Measurements from ENCODE around the gene KLC3.

KLC3 gene

GRCh38 chr19:45340232-45340898 lies at the start of gene KLC3:
KLC3 (plus strand) TSS chr19:45340750; CDS start chr19:45345542, 4,792 bp downstream.
- Histone ChIP-seq H3K9me3 (ENCODE audit: control insufficient read depth, low read depth, low read length) (no peaks in the 10 kb centered on the region), H3K4me3 (ENCODE audit: low read length) (peak within 1 kb of the TSS; percentile 56), H3K27me3 (ENCODE audit: control insufficient read depth, insufficient read depth, low read length) (peaks cover 32% of the 10 kb centered on the region), H3K9ac (ENCODE audit: low read length) (no peak within 1 kb of the TSS), H3K4me1 (ENCODE audit: control insufficient read depth, low read depth, low read length) (no peaks in the 10 kb centered on the region), H3K27ac (ENCODE audit: low read length) (no peak within 1 kb of the TSS), H3K36me3 (ENCODE audit: control insufficient read depth, low read depth, low read length) (no peaks in the 10 kb centered on the region)

DNA sequence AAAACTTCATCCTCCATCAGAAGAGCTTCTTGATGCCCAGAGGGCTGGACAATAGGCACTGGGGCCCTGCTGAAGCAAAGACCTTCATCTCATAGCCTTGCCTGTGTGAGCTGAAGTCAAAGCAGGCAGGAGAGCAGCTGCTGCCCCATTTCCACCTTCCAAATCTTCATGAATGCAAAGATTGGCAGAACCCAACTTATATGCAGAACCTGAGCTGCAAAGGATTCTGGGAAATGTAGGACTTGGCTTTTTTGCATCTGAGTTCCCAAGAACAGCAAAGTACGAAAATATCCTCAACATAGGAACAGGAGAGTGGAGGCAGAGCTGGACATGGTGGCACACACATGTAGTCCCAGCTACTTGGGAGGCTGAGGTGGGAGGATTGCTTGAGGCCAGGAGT lies 48.7 kb upstream of the KLC3 start:
- H3K4me3 ChIP-seq (ENCODE audit: low read length), result no peak overlapping the region
- H3K36me3 ChIP-seq (ENCODE audit: control insufficient read depth, low read depth, low read length), result peaks cover 5% of the 10 kb centered on the region
- H3K9me3 ChIP-seq (ENCODE audit: control insufficient read depth, low read depth, low read length), result no peaks in the 10 kb centered on the region
- no peaks in the 10 kb centered on the region for H3K27me3 ChIP-seq (ENCODE audit: control insufficient read depth, insufficient read depth, low read length)
- H3K9ac ChIP-seq (ENCODE audit: low read length), result no peak overlapping the region
- H3K4me1 ChIP-seq (ENCODE audit: control insufficient read depth, low read depth, low read length), result no peaks in the 10 kb centered on the region
- no peak overlapping the region for H3K27ac ChIP-seq (ENCODE audit: low read length)

GRCh38 chr19:45293682-45294081 lies 46.9 kb upstream of the KLC3 start:
- no peaks in the 10 kb centered on the region for H3K4me1 ChIP-seq (ENCODE audit: control insufficient read depth, low read depth, low read length)
- H3K27ac ChIP-seq (ENCODE audit: low read length), result no peak overlapping the region
- H3K36me3 ChIP-seq (ENCODE audit: control insufficient read depth, low read depth, low read length), result no peaks in the 10 kb centered on the region
- no peaks in the 10 kb centered on the region for H3K9me3 ChIP-seq (ENCODE audit: control insufficient read depth, low read depth, low read length)
- H3K4me3 ChIP-seq (ENCODE audit: low read length), result no peak overlapping the region
- H3K27me3 ChIP-seq (ENCODE audit: control insufficient read depth, insufficient read depth, low read length), result no peaks in the 10 kb centered on the region
- no peak overlapping the region for H3K9ac ChIP-seq (ENCODE audit: low read length)

GRCh38 chr19:45294291-45295029 lies 46.1 kb upstream of the KLC3 start:
- Histone ChIP-seq H3K9ac (ENCODE audit: low read length) (no peak overlapping the region), H3K4me3 (ENCODE audit: low read length) (no peak overlapping the region), H3K27me3 (ENCODE audit: control insufficient read depth, insufficient read depth, low read length) (no peaks in the 10 kb centered on the region), H3K36me3 (ENCODE audit: control insufficient read depth, low read depth, low read length) (no peaks in the 10 kb centered on the region), H3K27ac (ENCODE audit: low read length) (no peak overlapping the region), H3K4me1 (ENCODE audit: control insufficient read depth, low read depth, low read length) (no peaks in the 10 kb centered on the region), H3K9me3 (ENCODE audit: control insufficient read depth, low read depth, low read length) (no peaks in the 10 kb centered on the region)

DNA sequence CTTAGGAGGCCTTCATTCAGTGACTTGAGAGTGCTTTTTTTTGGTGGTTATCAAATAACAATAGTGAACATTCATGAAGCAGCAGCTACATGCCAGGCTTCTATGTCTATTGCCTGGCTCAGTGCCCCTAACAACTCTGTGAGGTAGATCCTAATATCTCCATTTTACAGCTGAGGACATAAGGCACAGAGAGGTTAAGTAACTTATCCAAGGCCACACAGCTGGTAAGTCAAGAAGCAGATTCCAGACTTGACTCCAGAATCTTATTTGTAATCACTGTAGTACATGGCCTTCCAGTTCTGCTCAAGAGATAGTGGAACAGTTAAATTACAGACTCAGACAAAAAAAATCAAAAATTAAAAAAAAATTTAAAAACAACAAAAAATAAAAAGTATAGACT lies 44.7 kb upstream of the KLC3 start:
- Histone ChIP-seq H3K9ac (ENCODE audit: low read length) (no peak overlapping the region), H3K4me3 (ENCODE audit: low read length) (no peak overlapping the region), H3K4me1 (ENCODE audit: control insufficient read depth, low read depth, low read length) (no peaks in the 10 kb centered on the region), H3K27ac (ENCODE audit: low read length) (no peak overlapping the region), H3K27me3 (ENCODE audit: control insufficient read depth, insufficient read depth, low read length) (no peaks in the 10 kb centered on the region), H3K36me3 (ENCODE audit: control insufficient read depth, low read depth, low read length) (no peaks in the 10 kb centered on the region), H3K9me3 (ENCODE audit: control insufficient read depth, low read depth, low read length) (no peaks in the 10 kb centered on the region)

DNA sequence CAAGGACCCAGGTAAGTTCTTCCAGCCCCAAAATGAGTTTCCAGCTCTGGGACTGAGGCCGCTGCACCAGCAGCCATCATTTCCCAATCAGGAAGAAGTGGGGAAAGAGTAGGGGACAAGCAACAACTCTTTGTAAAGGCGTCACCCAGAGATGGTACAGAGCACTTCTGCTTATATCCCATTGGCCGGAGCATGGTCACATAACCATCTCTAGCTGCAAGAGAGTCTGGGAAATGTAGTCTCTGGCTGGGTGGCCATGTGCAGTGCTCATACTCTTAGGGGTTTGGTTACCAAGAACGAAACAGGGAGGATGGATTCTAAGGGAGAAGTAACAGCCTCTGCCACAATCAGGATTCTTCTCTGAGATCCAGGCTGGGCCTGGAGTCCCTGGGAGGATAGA lies 44.2 kb upstream of the KLC3 start:
- Histone ChIP-seq H3K36me3 (ENCODE audit: control insufficient read depth, low read depth, low read length) (no peaks in the 10 kb centered on the region), H3K27me3 (ENCODE audit: control insufficient read depth, insufficient read depth, low read length) (no peaks in the 10 kb centered on the region), H3K9me3 (ENCODE audit: control insufficient read depth, low read depth, low read length) (no peaks in the 10 kb centered on the region), H3K4me1 (ENCODE audit: control insufficient read depth, low read depth, low read length) (no peaks in the 10 kb centered on the region), H3K27ac (ENCODE audit: low read length) (no peak overlapping the region), H3K4me3 (ENCODE audit: low read length) (no peak overlapping the region), H3K9ac (ENCODE audit: low read length) (no peak overlapping the region)

GRCh38 chr19:45297674-45298073 lies 42.9 kb upstream of the KLC3 start:
- Histone ChIP-seq H3K4me1 (ENCODE audit: control insufficient read depth, low read depth, low read length) (no peaks in the 10 kb centered on the region), H3K9me3 (ENCODE audit: control insufficient read depth, low read depth, low read length) (no peaks in the 10 kb centered on the region), H3K36me3 (ENCODE audit: control insufficient read depth, low read depth, low read length) (no peaks in the 10 kb centered on the region), H3K27ac (ENCODE audit: low read length) (no peak overlapping the region), H3K9ac (ENCODE audit: low read length) (no peak overlapping the region), H3K27me3 (ENCODE audit: control insufficient read depth, insufficient read depth, low read length) (no peaks in the 10 kb centered on the region), H3K4me3 (ENCODE audit: low read length) (no peak overlapping the region)

GRCh38 chr19:45298264-45298663 lies 42.3 kb upstream of the KLC3 start:
- no peak overlapping the region for H3K9ac ChIP-seq (ENCODE audit: low read length)
- H3K9me3 ChIP-seq (ENCODE audit: control insufficient read depth, low read depth, low read length), result no peaks in the 10 kb centered on the region
- no peaks in the 10 kb centered on the region for H3K36me3 ChIP-seq (ENCODE audit: control insufficient read depth, low read depth, low read length)

GRCh38 chr19:45299719-45300118 lies 40.8 kb upstream of the KLC3 start:
- Histone ChIP-seq H3K9me3 (ENCODE audit: control insufficient read depth, low read depth, low read length) (no peaks in the 10 kb centered on the region), H3K36me3 (ENCODE audit: control insufficient read depth, low read depth, low read length) (no peaks in the 10 kb centered on the region), H3K4me3 (ENCODE audit: low read length) (no peak overlapping the region), H3K27ac (ENCODE audit: low read length) (no peak overlapping the region), H3K27me3 (ENCODE audit: control insufficient read depth, insufficient read depth, low read length) (peaks cover 9% of the 10 kb centered on the region), H3K4me1 (ENCODE audit: control insufficient read depth, low read depth, low read length) (no peaks in the 10 kb centered on the region), H3K9ac (ENCODE audit: low read length) (no peak overlapping the region)

More at GRCh38 chr19:45298264-45298663, 42.3 kb upstream of the KLC3 start:
- Histone ChIP-seq H3K4me3 (ENCODE audit: low read length) (no peak overlapping the region), H3K27ac (ENCODE audit: low read length) (no peak overlapping the region), H3K4me1 (ENCODE audit: control insufficient read depth, low read depth, low read length) (no peaks in the 10 kb centered on the region), H3K27me3 (ENCODE audit: control insufficient read depth, insufficient read depth, low read length) (no peaks in the 10 kb centered on the region)

DNA sequence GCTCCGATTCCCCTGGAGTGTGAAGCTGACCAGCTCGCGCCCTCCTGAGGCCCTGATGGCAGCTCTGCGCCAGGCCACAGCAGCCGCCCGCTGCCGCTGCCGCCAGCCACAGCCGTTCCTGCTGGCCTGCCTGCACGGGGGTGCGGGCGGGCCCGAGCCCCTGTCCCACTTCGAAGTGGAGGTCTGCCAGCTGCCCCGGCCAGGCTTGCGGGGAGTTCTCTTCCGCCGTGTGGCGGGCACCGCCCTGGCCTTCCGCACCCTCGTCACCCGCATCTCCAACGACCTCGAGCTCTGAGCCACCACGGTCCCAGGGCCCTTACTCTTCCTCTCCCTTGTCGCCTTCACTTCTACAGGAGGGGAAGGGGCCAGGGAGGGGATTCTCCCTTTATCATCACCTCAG lies 38.1 kb upstream of the KLC3 start:
- peaks cover 3% of the 10 kb centered on the region for H3K4me1 ChIP-seq (ENCODE audit: control insufficient read depth, low read depth, low read length)
- no peak overlapping the region for H3K9ac ChIP-seq (ENCODE audit: low read length)
- no peak overlapping the region for H3K4me3 ChIP-seq (ENCODE audit: low read length)
- H3K9me3 ChIP-seq (ENCODE audit: control insufficient read depth, low read depth, low read length), result no peaks in the 10 kb centered on the region
- no peaks in the 10 kb centered on the region for H3K36me3 ChIP-seq (ENCODE audit: control insufficient read depth, low read depth, low read length)
- H3K27me3 ChIP-seq (ENCODE audit: control insufficient read depth, insufficient read depth, low read length), result peaks cover 17% of the 10 kb centered on the region
- no peak overlapping the region for H3K27ac ChIP-seq (ENCODE audit: low read length)

- no peak overlapping the region for H3K9ac ChIP-seq (ENCODE audit: low read length)
- no peaks in the 10 kb centered on the region for H3K9me3 ChIP-seq (ENCODE audit: control insufficient read depth, low read depth, low read length)
- H3K27me3 ChIP-seq (ENCODE audit: control insufficient read depth, insufficient read depth, low read length), result peaks cover 17% of the 10 kb centered on the region
- H3K27ac ChIP-seq (ENCODE audit: low read length), result no peak overlapping the region
- no peaks in the 10 kb centered on the region for H3K36me3 ChIP-seq (ENCODE audit: control insufficient read depth, low read depth, low read length)
- H3K4me1 ChIP-seq (ENCODE audit: control insufficient read depth, low read depth, low read length), result peaks cover 5% of the 10 kb centered on the region
- H3K4me3 ChIP-seq (ENCODE audit: low read length), result no peak overlapping the region
These were observed 37.1 kb upstream of the KLC3 start for GRCh38 chr19:45303269-45304060.
